CD4-positive, alpha-beta T cell treated with Interleukin-17A for 1 hour (primary cell): ENCODE data around the gene MED14.

Experiments used
- DNase-seq: peaks from one replicate; pipeline ENCODE4 v3.0.0-alpha.2; 2020

MED14 gene

DNA sequence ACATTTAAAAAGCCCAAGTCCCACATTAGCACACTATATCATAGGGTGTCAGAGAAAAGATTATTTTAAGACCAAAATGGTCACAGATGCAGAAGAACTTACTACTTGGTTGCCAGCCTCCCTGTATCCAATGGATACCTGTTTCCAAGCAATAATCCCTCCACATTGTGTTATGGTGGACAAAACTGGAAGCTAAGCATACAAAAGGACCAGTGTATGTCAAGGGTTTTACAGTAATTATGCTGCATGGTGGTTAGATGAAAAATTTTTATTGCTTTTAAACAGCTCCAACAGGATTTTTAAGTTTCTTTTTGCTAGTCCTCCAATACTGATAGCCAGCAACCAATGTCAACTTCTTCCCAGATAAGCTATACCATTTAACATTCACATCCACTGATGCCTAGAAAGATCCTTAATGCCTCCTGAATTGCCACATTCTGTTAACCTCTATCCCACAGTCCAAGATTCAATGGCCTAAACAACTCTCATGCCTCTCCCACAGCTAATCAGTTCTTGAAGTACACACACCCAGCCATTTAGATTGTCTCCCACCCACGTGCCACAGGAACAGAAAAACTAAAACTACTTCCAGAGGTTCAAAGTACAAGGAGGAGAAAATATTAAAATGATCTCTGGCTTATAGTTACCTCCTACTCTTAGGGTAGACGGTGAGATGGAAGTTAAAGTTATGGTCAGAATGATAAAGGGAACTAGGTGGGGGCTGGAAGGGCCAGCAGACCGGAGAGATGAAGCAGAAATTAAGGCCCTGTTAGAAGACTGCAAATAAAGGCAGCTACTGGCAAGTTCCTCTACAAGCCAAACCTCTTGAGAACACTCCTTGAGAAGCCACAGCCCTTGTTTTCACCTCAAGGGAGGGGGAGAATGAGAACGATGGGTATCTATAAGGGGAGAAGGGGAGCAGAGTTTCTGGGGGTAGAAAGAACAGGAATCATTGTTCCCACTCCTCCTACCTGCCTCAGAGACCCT lies 5.5 kb downstream of the MED14 start:
- DNase-seq: no peak

GRCh38 chrX:40727581-40728252 lies 7.6 kb downstream of the MED14 start:
- DNase-seq: no peak

- no peak for DNase-seq
These were observed 8.2 kb downstream of the MED14 start for GRCh38 chrX:40727093-40727492.

GRCh38 chrX:40722930-40723329 lies 12.4 kb downstream of the MED14 start:
- no peak for DNase-seq

GRCh38 chrX:40721489-40722106 lies 13.7 kb downstream of the MED14 start:
- no peak for DNase-seq

DNA sequence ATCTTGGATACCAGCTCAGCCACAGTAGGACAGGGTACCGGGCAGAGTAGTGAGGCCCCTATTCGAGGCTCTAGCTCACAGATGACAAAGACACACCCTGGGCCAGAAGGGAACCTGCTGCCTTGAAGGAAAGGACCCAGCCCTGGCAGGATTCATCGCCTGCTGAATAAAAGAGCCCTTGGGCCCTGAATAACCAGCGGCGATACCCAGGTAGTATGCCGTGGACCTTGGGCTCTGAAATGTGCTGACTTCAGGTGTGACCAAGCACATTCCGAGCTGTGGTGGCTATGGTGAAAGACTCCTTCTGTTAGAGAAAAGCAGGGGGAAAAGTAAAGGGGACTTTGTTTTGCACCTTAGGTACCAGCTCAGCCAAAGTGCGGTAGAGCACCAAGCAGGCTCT lies 14.6 kb downstream of the MED14 start:
- DNase-seq: no peak

DNA sequence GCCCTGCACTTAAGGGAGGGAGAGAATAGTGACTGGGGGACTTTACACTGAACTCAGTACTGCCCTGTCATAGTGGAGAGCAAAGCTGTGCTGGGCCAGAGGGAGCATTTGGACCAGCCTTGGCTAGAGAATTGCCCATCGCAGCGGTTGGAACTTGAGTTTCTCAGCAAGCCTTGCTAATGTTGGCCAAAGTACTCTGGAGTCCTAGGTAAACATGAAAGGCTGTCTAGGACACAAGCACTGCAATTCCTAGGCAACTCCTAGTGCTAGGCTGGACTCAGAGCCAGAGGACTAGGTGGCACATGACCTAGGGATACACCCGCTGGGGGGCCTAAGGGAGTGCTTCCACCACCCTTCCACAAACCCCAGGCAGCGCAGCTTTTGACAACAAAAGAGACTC lies 15.0 kb downstream of the MED14 start:
- DNase-seq: no peak

DNA sequence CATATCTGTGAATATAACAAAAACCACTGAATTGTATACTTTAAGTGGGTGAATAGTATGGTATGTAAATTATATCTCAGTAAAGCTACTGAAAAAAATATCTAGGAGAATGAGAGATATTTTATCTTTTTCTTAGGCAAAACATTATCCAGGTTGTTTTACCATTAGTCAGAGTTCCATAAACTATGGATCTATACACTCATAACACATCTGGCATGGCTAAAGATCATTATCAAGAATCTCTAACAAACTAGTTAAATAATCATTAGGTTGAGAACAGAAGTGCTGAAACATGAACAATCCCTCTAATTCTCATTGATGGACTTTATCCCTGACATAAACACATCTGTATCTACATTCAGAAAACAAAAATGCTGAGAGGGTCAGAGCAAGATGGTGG lies 15.6 kb downstream of the MED14 start:
- DNase-seq: no peak

DNA sequence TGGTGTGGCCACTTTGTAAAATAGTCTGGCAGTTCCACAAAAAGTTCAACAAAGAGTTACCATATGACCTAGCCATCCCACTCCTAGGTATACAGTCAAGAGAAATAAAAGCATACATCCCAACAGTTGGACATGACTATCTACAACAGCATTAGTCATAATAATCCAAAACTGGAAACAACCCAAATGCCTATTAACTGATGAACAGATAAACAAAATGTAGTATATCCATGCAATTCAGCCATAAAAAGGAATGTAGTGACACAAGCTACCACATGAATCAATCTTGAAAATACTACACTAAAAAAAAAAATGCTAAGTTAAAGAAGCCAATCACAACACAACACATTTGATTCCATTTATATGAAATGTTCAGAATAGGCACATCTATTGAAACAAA lies 16.1 kb downstream of the MED14 start:
- DNase-seq: no peak

GRCh38 chrX:40709395-40709794 lies 25.9 kb downstream of the MED14 start:
- no peak for DNase-seq

- no peak for DNase-seq
These were observed 29.6 kb downstream of the MED14 start for GRCh38 chrX:40705658-40706312.

- DNase-seq: no peak
These were observed 34.6 kb downstream of the MED14 start for GRCh38 chrX:40700640-40701342.

DNA sequence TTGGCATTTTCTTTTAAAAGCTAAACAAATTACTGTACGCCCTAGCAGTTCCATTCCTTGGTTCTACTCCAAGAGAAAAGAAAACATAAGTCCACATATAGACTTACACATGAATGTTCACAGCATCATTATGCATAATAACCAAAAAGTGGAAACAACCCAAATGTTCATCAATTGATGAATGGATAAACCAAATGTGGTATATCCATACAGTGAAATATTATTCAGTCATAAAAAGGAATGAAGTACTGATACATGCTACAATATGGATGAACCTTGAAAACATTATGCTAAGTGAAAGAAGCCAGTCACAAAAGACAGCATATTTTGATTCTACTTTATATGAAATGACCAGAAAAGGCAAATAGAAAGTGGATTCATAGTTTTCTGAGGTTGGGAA lies 36.5 kb downstream of the MED14 start:
- DNase-seq: no peak

DNA sequence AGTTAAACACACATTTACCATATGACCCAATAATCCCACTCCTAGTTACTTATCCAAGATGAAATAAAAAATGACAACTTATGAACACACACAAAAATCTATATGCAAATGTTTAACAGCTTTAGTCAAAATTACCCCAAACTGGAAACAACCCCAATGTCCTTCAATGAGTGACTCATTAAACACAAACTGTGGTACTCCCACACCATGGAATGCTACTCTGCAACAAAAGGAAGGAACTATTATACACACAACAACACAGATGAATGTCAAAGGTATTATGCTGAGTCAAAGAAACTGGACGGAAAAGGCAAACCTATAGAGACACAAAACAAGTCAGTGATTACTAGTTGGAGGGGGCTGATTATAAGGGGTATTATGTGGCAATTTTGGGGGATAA lies 40.5 kb downstream of the MED14 start:
- no peak for DNase-seq

DNA sequence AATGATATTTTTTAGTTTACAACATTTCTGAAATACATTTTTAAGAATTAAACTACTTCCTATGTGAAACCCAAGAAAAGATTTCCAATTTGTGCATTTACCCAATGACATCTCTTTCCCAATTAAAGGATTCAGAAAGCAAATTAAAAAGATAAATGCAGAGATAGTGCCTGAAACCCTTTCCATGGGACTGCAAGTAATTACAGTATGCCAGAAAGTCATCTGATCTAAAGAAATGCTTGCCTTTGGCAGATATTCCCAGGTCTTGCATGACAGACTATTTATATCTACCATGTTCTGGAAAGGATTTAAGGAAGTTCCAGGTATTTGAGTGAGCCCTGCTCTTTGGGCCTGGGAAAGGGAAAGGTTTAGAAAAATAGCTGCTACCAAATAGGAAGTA lies 46.4 kb downstream of the MED14 start:
- DNase-seq: no peak

GRCh38 chrX:40687169-40687568 lies 48.2 kb downstream of the MED14 start:
- no peak for DNase-seq

DNA sequence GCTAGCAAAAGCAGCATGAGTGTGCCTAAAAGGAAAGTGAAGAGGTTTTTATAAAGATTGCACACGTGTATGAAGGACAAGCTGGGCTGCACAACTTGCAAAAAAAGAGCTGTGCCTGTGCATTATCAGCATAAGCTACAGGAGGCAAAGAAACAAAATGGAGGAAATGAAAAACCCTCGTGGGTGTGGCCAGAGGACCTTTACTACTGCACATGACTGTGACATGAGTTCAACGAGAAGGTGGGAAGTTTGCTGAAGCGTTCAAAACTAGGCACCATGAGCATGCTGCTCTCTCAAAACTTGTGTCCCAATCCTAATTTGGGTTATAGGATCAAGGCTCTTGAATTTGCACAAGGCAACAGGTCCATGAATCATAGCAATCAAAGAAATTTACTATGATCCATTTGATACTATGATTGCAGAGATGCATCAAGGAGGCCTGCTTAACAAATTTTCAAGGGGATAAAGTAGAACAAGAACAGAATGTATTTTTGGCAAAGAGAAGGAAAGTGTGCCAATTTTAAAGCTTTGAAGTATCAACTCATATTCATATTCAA lies 49.9 kb downstream of the MED14 start:
- DNase-seq: no peak

- no peak for DNase-seq
These were observed 51.2 kb downstream of the MED14 start for GRCh38 chrX:40684092-40684491.

DNA sequence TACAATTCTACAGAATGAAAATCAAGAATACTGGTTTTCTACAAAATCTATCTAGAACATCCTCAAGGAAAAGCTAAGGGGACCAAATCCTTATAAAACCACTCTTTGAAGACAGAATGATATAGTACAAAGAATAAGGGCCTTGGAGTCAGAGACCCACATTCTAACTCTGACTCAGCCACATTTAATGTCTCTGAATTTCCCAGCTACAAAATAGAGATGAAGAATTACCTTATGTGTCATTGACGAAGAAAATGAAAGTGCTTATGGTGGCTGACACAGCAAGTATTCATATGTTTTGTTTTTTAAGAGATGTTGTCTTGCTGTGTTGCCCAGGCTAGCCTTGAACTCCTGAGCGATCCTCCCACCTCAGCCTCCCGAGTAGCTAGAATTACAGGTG lies 52.1 kb downstream of the MED14 start:
- DNase-seq: no peak

- DNase-seq: no peak
These were observed 64.2 kb downstream of the MED14 start for GRCh38 chrX:40671126-40671525.

GRCh38 chrX:40663880-40664630 lies 71.3 kb downstream of the MED14 start:
- no peak for DNase-seq
